ELF-1 (cell line): Measurements from ENCODE around the gene TMIE.

ENCODE experiments used
- DNase-seq: peaks from one replicate; pipeline ENCODE4 v3.0.0-alpha.2; 2016; ENCODE audit warnings: low read depth, low spot score

Gene TMIE, protein sequence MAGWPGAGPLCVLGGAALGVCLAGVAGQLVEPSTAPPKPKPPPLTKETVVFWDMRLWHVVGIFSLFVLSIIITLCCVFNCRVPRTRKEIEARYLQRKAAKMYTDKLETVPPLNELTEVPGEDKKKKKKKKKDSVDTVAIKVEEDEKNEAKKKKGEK

GRCh38 chr3:46701181-46701939 lies at the start of gene TMIE:
Gene TMIE (plus strand): TSS chr3:46701392. CDS start chr3:46701488, 96 bp downstream.
- DNase-seq, result no peak

DNA sequence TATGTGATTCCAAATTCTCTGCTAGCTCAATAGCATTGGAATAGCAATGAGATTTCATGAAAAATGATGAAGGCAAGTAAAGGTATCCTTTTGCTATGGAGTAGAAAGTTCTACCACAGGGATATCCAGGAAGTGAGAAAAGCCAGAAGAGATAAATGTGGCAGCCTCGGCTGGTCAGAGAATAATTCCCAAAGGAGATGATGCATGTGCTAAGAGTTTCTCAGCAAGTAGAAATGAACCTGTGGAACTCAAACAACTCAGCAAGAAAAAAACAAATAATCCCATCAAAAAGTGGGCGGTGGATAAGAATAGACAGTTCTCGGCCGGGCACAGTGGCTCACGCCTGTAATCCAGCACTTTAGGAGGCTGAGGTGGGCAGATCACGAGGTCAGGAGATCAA lies 45.9 kb upstream of the TMIE start:
- DNase-seq, result no peak

DNA sequence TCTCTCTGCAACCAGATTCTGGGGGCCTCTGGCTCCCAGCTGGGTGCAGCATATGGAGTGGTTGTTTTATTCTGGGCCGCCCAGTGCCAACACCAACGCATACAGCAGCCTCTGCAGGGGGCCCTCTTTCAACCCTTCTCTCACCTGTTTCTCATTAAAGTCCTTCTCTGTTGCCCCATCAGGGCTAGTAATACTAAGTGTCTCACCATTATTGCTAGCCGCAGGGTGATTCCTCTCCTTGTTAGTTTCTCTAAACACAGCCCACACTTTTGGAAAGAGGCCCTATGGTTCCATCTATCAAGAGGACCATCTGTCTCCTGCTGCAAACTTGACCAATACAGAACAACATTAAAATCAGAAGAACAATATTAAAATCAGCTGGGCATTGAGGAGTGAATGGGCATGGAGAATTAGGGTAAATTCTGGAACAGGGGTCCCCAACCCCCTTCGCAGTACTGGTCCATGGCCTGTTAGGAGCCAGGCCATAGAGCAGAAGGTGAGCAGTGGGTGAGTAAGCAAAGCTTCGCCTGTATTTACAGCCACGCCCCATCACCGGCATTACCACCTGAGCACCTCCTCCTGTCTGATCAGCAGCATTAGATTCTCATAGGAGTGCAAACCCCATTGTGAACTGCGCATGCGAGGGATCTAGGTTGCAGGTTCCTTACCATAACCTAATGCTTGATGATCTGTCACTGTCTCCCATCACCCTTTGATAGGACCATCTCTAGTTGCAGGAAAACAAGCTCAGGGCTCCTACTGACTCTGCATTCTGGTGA lies 44.2 kb upstream of the TMIE start:
- no peak for DNase-seq

DNA sequence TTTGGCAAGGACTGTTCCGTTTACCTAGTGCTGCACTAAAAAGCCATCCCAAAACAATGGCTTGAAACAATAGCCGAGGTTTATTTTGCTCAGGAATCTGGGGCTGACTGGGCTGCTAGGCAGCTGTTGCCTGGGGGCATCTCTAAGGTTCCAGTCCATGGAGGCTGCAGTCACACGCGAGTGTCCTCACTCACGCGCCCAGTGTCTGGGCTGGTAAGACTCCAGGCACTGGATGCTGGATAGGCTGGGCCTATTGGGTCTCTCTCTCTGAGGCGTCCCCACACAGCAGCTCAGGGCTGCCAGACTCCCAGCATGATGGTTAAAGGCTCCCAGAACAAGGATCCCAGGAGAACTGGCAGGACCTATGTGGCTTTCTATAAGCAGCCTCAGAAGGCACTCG lies 41.9 kb upstream of the TMIE start:
- DNase-seq, result peak; percentile 85

DNA sequence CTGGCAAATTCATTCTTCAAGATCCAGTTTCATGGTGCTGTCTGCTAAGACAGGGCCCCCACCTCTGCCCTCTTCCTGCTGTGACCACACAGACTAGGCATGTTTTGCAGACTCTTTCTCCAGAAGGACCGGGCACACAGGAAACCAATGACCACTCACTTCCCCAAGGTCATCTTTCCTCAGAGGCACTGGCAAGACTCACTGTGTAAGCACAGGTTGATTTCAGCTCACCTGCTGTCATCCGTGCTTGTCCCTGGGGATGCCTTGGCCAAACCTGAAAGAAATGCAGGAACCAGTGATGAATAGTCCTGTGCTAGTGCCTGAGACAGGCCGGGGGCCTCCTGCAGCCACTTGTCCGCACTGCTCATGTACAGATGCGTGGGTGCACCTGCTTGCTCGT lies 41.2 kb upstream of the TMIE start:
- DNase-seq, result no peak

- peak; percentile 32 for DNase-seq
Observed at GRCh38 chr3:46660543-46661523, 40.4 kb upstream of the TMIE start.

DNA sequence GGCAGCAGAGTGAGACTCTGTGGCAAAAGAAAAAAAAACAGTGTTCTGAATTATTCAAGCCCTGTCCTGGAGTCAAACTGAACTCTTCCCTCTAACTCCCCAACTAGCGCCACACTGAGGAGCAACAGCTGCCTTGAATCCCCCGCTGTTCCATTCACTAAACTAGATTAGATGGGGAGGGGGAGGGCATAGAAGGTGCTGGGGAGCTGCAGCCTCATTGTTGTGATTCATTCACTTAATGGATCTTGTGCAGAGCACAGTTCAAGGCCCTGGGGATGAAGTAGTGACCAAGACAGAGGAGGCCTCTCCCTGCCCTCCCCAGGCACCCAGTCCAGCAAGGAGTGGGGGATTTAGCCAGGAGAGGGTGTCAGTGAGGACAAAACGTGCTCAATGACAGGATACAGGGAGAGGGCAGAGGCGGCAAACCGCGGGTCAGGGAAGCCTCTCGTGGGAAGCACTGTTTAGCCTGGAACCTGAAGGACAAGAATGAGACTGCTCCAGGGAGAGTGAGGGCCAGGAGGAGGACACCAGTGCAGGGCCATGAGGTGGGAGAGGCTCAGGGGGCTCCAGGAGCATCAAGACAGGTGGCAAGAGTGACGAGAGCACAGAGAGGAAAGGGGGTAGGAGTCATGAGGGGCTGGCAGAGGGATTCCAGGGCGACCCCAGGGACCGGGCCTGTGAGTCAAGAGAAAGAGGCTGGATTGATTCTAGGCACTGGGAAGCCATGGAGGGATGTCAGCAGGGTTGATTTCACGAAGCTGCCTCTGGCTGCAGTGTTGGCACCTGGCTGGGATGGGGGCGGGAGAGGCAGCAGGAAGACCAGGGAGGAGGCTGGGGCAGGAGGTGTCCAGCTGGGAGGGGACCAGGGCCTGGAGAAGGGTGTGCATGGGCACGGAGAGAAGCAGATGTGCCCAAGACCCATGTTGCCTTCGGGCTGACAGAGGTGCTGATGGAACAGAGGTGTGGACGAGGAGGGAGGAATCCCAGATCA lies 39.1 kb upstream of the TMIE start:
- DNase-seq, result peak; percentile 34

DNA sequence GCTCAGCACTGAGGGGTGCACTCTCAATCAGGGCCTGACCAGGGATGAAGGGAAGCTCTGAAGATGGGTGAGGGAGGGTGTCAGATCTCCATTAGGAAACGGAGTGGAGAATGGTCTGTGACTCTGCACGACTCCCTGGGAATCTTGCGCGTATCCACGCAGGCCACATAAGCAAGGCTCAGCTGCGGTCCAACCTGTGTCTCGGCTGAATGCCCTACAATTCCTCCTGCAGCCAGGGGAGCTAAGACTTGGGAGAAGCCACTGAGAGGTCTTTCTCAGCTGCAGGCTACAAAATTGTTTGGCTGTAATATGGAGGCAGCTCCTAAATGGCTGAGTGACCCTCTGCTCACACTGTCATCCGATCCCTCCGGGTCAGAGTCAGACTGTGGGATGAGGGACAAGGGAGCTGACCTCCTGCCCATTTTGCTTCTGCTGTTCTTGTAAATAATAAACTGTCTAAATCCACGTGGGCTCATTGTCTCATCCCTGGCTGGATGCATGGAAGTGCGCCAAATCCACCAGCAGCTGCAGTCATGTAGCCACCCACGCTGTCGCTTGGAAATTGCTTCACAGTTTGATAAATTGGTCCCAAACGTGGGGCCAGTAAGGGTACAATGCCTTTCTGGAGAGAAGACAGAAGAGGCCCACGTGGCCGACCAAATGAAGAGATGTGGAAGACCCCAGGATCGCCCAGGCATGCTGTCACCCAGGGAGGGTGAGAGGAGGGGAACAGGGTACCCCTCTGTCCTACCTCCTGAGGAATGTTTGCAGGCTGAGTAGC lies 38.2 kb upstream of the TMIE start:
- no peak for DNase-seq

DNA sequence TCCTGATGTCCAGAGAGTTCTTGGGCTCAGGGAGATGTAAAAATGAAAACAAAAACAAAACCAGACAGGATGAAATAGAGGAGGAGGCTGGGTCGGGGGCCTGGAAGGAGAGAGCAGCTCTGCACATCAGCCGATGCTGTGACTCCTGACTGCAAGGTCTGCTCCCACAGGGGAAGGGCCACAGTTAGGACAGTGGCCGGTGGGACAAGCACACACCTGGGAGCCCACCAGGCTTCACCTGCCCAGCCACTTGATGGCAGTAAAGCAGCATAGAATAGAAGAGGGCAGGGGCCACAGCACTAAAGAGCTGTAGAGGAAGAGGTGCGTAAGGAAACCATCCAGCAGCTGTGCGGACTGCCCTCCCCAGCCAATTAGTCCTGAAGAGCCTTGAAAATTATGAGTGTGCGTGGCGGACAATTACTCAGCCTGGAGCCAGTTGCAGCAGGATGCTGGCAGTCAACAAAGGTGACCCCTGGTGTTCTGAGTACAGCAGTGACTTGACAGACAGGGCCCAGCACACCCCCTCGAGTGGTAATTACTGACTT lies 37.5 kb upstream of the TMIE start:
- DNase-seq, result peak; percentile 73

- no peak for DNase-seq
Observed at GRCh38 chr3:46664188-46664970, 36.8 kb upstream of the TMIE start.

GRCh38 chr3:46664971-46665762 lies 36.0 kb upstream of the TMIE start:
- DNase-seq, result no peak

GRCh38 chr3:46665763-46666452 lies 35.3 kb upstream of the TMIE start:
- DNase-seq, result no peak

DNA sequence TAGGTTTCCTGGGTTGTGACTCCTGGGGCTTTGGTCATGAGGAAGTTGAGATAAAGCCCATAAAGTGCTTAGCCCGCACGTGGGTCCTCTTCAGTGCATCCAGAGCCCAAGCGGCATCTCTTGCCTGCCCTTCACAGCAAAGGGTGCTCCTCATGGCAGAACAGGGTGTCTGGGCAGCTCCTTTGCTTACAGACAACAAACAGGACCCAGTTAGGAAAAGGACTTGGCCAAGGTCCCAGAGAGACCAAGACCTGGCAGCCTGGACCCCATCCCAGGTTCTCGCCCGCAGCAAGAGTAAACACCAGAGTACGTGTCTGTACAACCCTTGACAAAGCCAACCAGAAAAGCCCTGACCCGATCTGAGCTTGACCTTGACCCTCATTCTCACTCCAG lies 34.7 kb upstream of the TMIE start:
- no peak for DNase-seq

GRCh38 chr3:46667061-46667621 lies 34.1 kb upstream of the TMIE start:
- no peak for DNase-seq

DNA sequence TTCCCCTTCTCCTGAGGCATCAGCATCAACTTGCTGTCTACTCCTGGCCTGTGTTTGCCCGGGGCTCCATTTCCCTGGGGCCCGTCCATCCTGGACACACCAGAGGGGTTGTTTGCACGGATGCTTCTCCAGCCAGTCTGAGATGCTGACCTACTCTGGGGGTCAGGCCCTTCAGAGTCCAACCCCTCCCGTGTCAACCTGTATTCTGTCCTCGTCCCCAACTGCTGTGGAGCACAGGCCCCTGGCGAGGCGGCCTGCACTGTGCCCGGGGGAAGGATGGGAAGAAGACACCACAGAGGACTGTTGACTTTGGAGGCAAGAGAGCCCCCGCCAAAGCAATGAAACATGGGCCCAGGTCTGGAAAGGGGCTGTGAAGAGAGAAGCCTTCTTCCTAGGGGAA lies 33.5 kb upstream of the TMIE start:
- DNase-seq, result no peak

GRCh38 chr3:46668116-46668515 lies 33.1 kb upstream of the TMIE start:
- DNase-seq, result no peak

GRCh38 chr3:46668591-46668990 lies 32.6 kb upstream of the TMIE start:
- no peak for DNase-seq
